Measurements from ENCODE around the gene SKI. TPM values are rescaled to one million over a fixed set of nuclear protein-coding genes. Genes with fewer than 3 reads are reported as not detected.

The SKI gene
- total RNA-seq, 4 donors from 2014 or later: 35.3 to 54.0 (median 47.3) TPM

DNA sequence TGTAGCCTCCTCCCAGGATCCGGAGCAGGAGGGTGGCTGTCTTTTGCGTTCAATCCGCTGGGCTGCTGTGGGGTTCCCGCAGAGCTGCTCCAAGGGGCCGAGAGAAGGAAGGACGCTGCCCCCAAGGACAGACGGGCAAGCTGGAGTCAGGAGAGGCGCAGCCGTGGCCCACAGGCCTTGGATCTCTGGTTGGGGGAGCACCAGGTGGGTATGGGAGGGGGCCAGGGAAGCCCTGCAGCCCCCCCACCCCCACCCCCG is 15.9 kb upstream of the SKI start:
- DNase-seq (ENCODE audit: low spot score): no peak
- TF ChIP-seq, protein P1, sequence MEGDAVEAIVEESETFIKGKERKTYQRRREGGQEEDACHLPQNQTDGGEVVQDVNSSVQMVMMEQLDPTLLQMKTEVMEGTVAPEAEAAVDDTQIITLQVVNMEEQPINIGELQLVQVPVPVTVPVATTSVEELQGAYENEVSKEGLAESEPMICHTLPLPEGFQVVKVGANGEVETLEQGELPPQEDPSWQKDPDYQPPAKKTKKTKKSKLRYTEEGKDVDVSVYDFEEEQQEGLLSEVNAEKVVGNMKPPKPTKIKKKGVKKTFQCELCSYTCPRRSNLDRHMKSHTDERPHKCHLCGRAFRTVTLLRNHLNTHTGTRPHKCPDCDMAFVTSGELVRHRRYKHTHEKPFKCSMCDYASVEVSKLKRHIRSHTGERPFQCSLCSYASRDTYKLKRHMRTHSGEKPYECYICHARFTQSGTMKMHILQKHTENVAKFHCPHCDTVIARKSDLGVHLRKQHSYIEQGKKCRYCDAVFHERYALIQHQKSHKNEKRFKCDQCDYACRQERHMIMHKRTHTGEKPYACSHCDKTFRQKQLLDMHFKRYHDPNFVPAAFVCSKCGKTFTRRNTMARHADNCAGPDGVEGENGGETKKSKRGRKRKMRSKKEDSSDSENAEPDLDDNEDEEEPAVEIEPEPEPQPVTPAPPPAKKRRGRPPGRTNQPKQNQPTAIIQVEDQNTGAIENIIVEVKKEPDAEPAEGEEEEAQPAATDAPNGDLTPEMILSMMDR (IDR thresholded peaks at IDR 0.05): no peak
- ATAC-seq (ENCODE audit: low FRiP score): no peak

DNA sequence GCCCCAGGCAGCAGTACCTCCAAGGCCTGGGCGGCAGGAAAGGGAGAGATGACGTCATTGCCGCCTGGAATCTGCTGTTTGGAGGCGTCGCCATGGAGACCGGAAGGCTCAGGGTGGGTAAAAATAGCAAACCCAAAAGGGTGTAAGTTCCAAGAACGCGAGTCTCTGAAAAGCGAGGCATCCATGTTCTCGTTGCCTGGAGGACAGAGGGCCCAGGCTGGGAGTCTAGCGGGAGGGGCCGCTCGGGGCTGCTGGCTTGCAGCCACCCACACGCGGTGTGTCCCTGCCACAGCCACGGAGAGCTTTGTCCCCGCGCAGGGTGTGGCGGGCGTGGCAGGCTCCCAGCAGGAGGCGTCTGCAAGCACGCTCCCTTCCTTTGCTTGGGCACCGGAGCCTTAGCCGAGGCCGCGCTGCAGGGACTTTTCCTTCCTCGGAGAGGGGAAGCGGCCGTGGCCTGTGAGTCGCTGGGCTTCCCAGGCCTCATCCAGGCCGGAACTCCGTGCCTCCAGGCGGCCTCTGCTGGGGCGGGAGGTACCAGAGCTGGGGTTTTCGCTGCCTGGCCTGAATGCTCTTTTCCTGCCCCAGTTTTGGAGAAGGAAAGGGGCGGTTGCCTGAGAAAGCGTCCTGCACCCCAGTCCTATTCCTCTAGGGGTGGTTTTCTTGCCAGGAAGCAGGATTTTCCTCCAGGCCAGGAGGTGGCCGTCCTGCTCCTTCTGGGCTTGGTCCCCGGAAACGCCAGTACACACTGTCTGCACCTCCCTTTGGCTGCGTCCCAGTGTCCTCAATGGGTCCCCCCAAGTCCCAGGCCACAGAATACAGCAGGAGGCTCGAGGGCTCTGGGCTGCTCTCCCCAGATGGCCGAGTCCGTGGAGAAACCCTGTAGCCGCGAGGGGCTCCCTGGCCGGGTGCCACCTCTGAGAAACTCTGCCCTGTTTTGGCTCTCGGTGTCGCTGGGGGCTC is 15.3 kb upstream of the SKI start:
- ATAC-seq (ENCODE audit: low FRiP score) (peak; percentile 54), DNase-seq (ENCODE audit: low spot score) (peak; percentile 87)
- TF ChIP-seq, protein P1 (IDR thresholded peaks at IDR 0.05): no peak

DNA sequence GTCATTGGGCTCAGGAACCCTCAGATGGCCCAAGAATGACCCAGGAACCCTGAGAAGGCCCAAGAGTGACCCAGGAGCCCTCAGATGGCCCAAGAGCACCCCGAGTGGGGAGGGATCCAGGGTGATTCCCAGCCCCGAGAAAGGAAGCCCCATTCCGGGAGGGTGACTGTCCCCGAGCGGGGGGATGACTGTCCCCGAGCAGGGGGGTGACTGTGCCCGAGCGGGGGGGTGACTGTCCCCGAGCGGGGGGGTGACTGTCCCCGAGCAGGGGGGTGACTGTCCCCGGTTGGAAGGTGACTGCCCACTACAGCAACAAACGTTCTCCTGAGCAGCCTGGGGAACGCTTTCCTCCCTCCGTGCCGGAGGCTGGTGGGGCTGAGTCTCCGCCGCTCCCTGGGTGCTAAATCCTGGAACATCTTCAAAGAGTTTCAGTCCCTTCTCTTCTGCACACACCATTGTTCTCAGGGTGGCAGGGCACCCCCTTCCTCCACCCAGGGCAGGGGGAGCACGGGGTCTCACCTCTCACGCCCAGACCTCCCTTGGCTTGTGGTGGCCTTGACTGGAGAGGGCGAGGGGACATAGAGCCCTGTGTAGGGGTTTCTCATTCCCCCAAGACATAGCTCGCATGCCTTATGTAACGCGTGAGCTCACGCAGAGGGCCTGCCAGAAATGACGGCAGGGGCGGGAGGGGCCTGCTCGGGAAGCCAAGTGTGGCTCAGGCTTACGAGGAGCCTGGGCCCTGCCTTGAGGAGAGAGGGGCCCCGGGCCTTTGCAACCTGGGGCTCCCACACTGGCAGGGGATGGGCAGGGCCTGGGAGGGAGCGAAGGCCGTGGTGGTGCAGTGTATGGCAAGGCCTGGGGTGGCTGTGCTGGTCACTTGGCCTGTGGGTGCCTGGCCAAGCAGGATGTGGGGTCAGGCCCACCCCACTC is 14.3 kb upstream of the SKI start:
- ATAC-seq (ENCODE audit: low FRiP score) (peak; percentile 81), DNase-seq (ENCODE audit: low spot score) (no peak)
- TF ChIP-seq, protein P1 (IDR thresholded peaks at IDR 0.05): no peak

DNA sequence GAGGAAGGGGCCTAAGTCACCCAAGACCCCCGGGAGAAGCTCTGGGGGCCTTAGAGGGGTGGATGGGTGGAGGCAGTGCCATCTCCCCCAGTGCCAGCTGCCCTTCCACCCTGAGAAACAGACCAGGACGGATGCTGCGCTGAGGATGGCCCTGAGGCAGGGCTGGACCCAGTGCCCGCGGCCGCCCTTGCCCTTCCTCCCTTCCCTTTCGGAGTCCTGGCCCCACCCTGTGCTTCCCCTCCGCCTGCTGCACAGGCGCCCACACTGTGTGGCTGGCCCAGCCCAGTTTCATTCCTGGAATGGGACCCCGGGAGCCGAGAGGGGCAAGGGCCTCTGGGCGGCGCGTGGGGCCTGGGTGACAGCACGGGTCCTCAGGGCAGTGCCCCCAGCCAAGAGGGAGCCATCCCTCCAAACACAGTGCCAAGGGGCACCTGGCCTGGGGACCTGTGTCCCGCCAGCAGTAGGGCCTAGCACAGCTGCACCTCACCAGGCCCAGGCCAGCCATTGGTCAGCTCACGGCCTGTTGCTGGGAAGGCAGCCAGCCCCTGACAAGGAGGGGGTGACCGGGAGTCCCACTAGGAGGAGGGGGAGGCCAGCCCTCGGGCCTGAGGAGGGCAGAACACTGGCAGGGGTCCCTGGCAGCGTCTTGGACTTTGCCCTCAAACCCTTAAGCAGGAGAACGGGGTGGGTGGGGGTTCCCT is 13.4 kb upstream of the SKI start:
- DNase-seq (ENCODE audit: low spot score) (no peak), ATAC-seq (ENCODE audit: low FRiP score) (peak; percentile 26)
- TF ChIP-seq, protein P1 (IDR thresholded peaks at IDR 0.05): no peak

DNA sequence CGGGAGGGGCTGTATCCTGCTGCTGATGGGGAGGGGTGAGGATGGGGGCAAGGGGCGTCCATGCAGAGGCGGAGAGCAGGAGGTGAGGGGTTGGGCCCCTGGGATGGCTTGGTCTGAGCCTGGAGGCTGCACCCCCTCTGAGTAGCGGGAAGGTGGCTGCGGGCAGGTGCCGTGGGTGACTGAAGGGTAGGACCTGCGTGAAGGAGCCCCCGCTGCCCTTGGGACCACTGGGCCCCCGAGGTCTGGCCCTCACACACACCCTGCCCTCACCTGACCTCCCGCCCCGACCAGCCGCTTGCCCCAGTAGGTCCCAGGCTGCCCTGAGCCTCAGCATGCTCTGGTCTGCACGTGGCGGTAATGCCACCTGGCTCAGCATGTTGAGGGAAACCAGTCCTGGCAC is 12.8 kb upstream of the SKI start:
- DNase-seq (ENCODE audit: low spot score): no peak
- ATAC-seq (ENCODE audit: low FRiP score): no peak
- TF ChIP-seq, protein P1 (IDR thresholded peaks at IDR 0.05): no peak

DNA sequence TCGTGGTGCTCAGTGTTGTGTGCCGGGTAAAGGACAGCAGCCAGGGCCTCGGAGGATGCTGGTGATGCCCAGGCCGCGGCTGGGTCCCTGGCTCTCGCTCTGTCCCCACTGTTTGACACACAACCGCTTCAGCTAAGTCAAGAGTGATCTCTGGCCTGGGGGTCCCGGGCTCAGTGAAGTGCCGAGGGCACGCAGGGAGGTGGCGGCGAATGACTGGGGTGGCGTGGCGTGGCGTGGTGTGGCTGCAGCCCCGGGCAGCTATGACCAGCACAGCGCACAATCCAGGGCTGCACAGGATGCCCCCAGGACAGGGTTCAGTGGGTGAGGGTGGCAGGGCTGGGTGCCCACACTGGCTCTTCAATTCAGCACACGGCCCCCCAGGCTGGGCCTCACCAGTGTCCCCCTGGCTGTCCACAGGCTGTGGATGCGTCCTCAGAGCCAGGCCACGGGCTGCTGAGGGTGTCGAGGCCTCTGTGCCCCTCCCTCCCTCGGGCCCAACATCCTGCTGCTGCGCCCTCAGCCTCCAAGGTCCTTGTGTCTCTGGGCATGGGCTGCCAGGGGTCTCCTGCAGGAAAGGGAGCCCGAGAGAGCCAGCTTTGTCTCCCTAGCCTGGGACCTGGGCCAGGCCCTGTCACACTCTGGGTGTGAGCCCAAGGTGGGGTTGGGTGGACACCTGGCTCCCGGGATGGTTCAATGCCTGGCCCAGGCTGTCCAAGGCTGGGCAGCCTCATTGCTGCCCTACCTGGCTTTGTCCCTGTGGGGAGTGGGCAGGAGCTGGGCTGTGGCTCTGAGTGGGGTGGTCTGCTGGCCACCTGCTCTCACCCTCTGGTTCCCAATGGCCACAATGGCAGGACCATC is 12.0 kb upstream of the SKI start:
- TF ChIP-seq, protein P1 (IDR thresholded peaks at IDR 0.05): no peak
- ATAC-seq (ENCODE audit: low FRiP score) (no peak), DNase-seq (ENCODE audit: low spot score) (no peak)

Data from omental fat pad (tissue), 4 donors.